HUES64 (cell line): ENCODE results near the gene MUC5AC.

Source experiments
- H3K27ac ChIP-seq: 2 replicates; pipeline ENCODE4 v1.7.0; 2013; ENCODE audit warnings: low read depth, low read length, inconsistent platforms
- H3K27me3 ChIP-seq: 2 replicates; pipeline ENCODE4 v1.6.1; 2013; ENCODE audit warnings: mild to moderate bottlenecking, low read length; ENCODE audit not compliant: insufficient read depth
- H3K36me3 ChIP-seq: 2 replicates; pipeline ENCODE4 v1.6.1; 2013; ENCODE audit warnings: mild to moderate bottlenecking, low read length; ENCODE audit not compliant: insufficient read depth
- H3K4me1 ChIP-seq: 2 replicates; pipeline ENCODE4 v1.6.1; 2013; ENCODE audit warnings: mild to moderate bottlenecking, low read length, moderate library complexity; ENCODE audit not compliant: insufficient read depth
- H3K4me3 ChIP-seq: 2 replicates; pipeline ENCODE4 v1.5.1; 2013; ENCODE audit warnings: mild to moderate bottlenecking, low read length, moderate library complexity
- H3K9ac ChIP-seq: 2 replicates; pipeline ENCODE4 v1.6.1; 2013; ENCODE audit warnings: mild to moderate bottlenecking, low read depth, low read length
- H3K9me3 ChIP-seq: 2 replicates; pipeline ENCODE4 v1.6.1; 2013; ENCODE audit warnings: low read depth, low read length; ENCODE audit not compliant: insufficient read depth
- WGBS: fragments of 150-250, 120-280 bp; methylation state at CpG from one replicate; pipeline ENCODE4 v1.1.7; 2013; ENCODE audit warnings: missing lambda C conversion rate; 5-methylcytosine and 5-hydroxymethylcytosine counted together

MUC5AC gene

DNA sequence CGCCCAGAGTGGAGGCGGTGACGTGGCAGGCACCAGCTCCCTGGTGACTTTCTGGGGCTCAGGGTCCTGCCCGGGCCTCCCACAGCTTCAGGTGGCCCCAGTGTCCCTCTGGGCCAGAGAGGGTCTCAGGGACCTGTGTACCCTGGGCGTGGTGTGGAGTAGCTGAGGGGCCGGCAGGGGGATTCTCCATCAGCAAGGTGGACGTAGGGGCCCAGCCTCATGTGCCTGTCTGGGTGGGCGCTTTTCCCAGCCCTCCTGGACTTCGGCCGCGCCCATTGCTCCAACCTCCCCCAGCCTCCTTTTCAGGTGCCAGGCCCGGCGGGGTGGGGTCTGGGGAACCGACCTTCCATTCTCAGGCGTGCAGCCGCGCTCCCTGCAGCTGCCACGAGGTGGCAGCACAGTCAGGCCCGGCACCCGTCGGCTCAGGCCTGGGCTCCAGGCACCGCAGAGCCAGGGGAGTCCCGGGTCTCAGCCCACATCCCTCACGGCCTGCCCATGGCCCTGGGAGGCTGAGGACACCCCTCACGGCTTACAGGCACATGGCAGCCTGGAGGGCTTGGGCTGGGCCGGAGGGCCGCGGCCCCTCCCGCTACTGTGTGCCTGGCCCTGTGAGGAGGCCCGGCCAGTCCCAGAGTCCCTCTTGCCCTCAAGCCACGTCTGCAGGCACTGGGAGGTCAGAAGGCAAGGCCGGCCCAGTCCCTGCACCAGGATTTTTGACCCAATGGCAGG, 45.2 kb downstream of the MUC5AC start:
- Histone ChIP-seq H3K9me3 (no peaks in the 10 kb centered on the region), H3K27me3 (no peaks in the 10 kb centered on the region), H3K36me3 (no peaks in the 10 kb centered on the region), H3K27ac (no peak overlapping the region), H3K9ac (no peak overlapping the region), H3K4me3 (no peak overlapping the region), H3K4me1 (no peaks in the 10 kb centered on the region)
- 43% methylated on average over 32 of the region's 32 CpGs for whole genome bisulfite sequencing

DNA sequence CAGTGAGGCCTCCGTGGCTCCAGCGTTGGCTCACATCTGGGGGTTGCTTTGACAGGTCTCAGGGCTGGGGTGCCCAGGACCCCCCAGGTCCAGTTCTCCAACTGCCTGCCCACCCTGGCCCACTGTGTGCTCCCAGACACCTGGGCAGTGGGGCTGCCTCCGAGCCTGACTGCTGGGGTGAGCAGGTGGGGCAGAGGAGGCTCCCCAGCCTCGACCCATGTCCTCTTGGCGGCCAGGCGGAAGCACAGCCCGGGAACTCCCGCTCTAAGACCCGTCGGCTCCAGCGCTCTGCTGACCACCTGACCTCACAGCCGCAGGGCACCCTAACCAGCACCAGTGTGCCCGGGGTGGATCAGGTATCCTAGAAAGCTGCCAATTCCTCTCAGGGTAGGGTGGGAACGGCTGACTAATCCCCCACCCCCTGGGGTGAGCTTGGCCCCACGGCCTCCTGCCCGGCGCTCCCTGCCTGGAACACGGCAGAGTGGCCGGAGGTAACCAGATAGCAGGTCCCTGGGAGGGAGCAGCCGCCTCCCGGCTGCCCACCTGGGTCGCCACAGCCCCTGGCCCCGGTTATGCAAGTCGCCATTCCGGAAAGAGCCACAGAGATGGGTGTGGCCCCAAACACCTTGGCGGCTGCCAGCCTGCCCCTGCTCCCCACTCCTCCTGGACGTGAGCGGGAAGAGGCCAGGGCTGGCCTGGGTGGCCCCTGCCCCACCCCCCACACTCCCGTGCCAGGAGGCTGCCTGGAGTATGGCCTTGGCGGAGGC, 45.9 kb downstream of the MUC5AC start:
- Histone ChIP-seq H3K9me3 (no peaks in the 10 kb centered on the region), H3K4me1 (no peaks in the 10 kb centered on the region), H3K4me3 (no peak overlapping the region), H3K27ac (no peak overlapping the region), H3K36me3 (no peaks in the 10 kb centered on the region), H3K27me3 (no peaks in the 10 kb centered on the region), H3K9ac (no peak overlapping the region; the same call in 1 of the 2 replicates)
- WGBS, result 90% methylated on average over 30 of the region's 30 CpGs

DNA sequence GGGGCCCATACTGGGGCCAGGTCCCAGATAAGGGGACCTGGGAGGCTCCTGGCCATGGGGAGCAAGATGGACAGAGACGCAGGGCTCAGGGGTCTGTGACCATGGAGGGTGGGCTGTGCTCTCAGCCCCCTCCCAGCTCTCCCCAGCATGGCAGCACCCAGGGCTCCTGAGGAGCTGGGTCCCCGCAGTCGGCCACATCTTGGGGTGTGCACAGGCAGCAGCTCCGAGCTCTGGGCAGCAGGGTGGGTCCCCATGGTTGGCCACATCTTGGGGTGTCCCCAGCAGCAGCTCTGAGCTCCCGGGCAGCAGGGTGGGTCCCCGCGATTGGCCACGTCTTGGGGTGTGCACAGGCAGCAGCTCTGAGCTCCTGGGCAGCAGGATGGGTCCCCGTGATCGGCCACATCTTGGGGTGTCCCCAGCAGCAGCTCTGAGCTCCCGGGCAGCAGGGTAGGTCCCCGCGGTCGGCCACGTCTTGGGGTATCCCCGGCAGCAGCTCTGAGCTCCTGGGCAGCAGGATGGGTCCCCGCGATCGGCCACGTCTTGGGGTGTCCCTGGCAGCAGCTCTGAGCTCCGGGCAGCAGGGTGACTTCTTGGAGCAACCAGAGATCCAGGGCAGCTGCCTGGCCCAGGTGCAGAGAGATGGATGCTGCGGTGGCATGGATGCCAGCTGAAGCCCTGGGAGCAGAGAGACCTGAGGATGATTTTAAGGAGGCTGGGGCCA, 46.8 kb downstream of the MUC5AC start:
- WGBS, result 93% methylated on average over 22 of the region's 22 CpGs
- Histone ChIP-seq H3K36me3 (no peaks in the 10 kb centered on the region), H3K9me3 (no peaks in the 10 kb centered on the region), H3K27ac (no peak overlapping the region), H3K9ac (no peak overlapping the region), H3K4me1 (no peaks in the 10 kb centered on the region), H3K4me3 (no peak overlapping the region), H3K27me3 (no peaks in the 10 kb centered on the region)

DNA sequence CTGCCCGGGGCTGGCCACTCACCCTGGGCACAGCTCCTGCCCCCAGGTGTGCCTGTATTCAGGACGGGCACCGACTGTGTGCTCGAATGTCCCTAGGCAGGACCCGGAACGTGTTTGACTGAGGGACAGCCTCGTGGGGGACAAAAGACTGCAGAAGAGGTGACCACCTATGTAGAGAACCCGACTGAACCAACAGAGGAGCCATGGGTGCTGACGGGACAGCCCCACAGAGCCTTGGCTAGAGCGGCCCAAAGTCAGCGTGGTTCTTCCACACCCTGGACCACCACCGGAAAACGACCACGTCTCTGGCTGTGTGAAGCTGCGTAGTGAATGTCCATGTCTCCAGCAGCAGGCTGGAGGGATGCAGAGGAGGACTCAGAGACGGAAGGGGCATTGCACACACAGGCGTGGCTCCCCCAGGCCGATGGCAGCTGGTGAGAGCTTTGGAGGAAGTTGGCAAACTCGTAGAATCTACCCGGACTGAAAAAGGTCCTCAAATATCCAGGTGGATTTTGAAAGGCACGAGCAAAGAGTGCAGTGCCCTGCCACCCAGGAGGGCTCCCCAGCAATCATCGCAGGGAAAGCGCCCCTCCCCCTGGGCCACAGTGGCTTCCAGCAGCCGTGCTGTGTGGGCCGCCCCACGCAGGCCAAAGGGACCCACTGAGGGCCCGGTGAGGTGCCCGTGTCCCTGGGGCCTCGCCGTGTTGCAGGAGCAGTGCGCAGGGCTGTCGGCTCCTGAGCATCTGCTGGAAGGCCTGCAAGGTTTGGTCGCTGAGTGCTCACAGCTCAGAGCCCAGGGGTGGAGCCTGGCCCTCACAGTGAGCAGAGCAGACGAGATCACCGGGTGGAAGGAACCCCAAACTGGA, 47.6 kb downstream of the MUC5AC start:
- H3K4me1 ChIP-seq, result no peaks in the 10 kb centered on the region
- no peak overlapping the region for H3K9ac ChIP-seq
- H3K27me3 ChIP-seq, result no peaks in the 10 kb centered on the region
- H3K27ac ChIP-seq, result no peak overlapping the region
- no peaks in the 10 kb centered on the region for H3K36me3 ChIP-seq
- WGBS, result 91% methylated on average over 35 of the region's 35 CpGs
- H3K4me3 ChIP-seq, result no peak overlapping the region
- no peaks in the 10 kb centered on the region for H3K9me3 ChIP-seq

DNA sequence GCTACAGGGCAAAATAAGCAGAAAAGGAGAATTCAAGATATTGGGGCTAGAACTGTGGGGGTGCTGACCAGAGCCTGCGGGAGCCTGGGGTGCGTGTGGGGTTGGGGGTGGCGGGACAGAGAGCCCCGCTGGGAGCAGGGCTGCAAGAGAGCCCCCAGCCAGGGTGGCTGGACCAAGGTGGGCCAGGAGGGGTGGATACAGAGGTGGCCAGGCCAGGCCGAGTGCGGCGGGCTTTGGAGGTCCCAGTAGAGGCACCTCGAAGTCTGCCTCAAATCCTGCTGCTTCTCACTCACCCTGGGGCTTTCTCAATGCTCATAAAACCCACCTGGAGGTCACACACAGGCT, 48.2 kb downstream of the MUC5AC start:
- H3K9me3 ChIP-seq, result no peaks in the 10 kb centered on the region
- H3K4me1 ChIP-seq, result no peaks in the 10 kb centered on the region
- H3K9ac ChIP-seq, result no peak overlapping the region
- H3K27ac ChIP-seq, result no peak overlapping the region
- 91% methylated on average over 8 of the region's 8 CpGs for WGBS
- H3K4me3 ChIP-seq, result no peak overlapping the region
- no peaks in the 10 kb centered on the region for H3K36me3 ChIP-seq
- H3K27me3 ChIP-seq, result no peaks in the 10 kb centered on the region

DNA sequence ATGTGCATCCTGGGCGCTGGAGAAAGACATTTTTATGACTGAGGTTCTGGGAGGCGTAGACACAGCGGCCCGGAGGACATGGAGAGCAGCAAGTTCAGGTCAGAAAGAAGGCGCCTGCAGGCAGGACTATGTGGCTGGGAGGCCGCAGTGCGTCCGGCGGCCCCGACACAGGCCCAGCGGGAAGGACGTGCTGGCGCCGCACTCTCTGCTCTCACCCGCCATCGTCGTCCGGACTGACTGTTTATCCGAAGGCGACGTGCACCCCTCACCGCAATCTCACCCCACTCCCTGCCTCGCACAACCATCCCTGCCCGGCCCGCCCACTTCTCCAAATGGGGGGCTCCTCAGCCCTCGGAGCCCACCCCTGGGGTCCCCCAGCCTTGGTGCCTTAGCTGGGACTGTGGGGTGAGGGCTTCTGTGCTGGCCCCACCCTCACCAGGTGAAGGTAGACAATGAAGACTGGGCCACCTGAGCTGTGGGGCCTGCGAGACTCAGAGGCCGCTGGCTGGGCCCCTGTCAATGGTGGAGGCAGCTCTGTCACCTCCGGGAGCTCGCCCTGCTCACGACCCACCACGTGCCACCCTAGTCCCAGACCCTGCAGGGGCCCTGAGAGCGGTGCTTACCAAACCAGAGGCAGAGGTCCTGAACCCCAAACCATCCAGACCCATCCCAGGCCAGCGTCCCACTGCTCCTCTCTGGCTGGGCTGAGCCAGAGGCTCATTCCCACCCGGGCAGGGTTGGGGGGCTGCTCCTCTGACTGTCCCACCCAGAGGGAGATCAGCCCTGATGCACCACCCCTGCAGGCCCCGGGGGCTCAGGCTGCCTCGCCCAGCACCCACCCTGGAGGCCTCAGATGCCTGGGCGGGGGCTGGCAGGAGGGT, 48.9 kb downstream of the MUC5AC start:
- Histone ChIP-seq H3K9me3 (no peaks in the 10 kb centered on the region), H3K27ac (no peak overlapping the region), H3K36me3 (no peaks in the 10 kb centered on the region), H3K4me1 (no peaks in the 10 kb centered on the region), H3K27me3 (no peaks in the 10 kb centered on the region), H3K9ac (no peak overlapping the region), H3K4me3 (no peak overlapping the region)
- 91% methylated on average over 38 of the region's 38 CpGs for WGBS

DNA sequence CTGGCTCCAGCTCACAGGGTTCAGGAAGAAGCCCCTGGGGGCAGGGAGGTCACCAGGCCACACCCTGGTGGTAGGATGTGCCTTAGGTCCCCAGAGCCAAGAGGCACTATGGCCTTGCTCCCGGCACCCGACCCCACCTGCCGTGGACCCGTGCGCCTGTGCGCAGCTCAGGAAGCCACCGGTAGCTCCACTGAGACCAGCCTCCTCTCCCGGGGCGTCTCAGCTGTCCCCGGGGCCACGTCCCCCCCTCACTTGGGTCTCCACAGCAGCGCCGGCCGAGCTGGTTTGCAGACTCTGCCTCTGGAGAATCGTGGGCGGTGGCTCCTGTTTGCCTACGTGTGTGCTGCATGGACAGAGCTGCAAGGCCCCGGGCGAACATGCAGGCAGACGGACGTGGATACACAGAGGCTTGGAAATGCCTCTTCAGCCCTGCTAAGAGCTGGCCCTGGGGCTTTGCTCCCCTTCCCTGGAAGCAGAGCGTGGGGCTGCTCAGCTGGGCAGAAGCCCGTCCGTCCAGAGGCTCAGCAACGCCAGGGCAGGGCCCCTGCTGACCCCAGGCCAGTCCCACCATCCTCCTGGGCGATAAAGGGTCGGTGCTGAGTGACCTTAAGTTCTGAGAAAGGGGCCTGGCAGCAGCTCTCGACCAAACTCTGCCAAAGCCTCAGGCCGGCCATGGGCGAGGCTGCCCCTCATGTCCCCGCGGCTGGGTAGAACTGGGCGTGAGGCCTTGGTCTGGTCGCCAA, 49.8 kb downstream of the MUC5AC start:
- H3K4me3 ChIP-seq, result no peak overlapping the region
- no peaks in the 10 kb centered on the region for H3K4me1 ChIP-seq
- no peaks in the 10 kb centered on the region for H3K36me3 ChIP-seq
- no peaks in the 10 kb centered on the region for H3K27me3 ChIP-seq
- peaks cover 3% of the 10 kb centered on the region; the same call in 1 of the 2 replicates for H3K9me3 ChIP-seq
- no peak overlapping the region for H3K9ac ChIP-seq
- 94% methylated on average over 34 of the region's 34 CpGs for WGBS
- H3K27ac ChIP-seq, result no peak overlapping the region

DNA sequence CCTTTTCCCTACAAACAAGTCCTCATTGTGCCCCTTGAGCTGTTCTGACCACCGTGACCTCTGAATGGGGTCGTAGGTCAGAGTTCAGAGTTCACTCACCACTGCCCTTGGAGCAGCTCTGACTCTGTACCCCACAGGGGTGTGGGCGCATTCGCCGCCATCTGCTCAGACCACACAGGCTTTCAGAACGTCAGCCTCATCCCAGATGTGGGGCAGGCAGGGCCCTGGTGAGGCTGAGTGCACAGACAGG, 50.3 kb downstream of the MUC5AC start:
- H3K4me3 ChIP-seq, result no peak overlapping the region
- no peaks in the 10 kb centered on the region for H3K27me3 ChIP-seq
- WGBS, result 92% methylated on average over 6 of the region's 6 CpGs
- no peaks in the 10 kb centered on the region for H3K36me3 ChIP-seq
- H3K27ac ChIP-seq, result no peak overlapping the region
- no peaks in the 10 kb centered on the region for H3K4me1 ChIP-seq
- no peak overlapping the region for H3K9ac ChIP-seq
- peaks cover 3% of the 10 kb centered on the region; the same call in 1 of the 2 replicates for H3K9me3 ChIP-seq

DNA sequence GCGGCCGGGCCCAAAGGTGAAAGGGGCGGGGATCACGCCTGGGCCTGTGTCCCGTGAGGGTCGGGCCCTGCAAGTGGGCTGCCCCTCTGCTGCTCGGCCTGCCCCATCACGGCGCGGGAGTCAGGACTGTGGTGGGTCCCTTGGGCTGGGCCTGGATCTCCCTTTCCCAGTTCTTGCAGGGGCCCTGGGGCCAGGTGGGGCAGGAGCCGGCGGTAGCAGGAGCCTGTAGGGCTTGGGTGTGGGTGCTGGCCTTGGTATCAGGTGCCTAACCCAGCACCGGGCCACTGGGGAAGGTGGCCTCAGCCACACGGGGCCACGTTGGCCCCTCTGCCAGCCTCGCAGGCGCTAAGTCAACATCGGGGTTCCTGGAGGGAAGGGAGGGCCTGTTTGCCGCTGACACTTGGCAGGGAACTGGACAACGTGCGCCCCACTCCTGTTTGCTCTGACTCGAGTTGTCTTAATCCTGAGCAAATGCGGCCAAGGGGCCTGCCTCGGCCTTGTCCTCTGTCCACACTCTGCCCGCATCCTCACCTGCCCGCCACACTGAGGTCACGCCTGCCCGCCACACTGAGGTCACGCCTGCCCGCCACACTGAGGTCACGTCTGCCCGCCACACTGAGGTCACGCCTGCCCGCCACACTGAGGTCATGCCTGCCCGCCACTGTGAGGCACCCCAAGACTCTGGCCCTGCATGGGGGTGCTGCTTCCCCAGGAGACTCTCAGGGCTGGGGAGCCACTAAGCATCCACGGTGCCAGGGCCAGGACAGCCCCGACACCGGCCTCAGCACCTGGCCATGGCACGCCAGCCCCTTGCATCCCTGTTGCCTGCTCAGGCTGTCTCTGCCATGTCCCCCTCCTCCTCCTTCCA, 50.9 kb downstream of the MUC5AC start:
- Histone ChIP-seq H3K9me3 (peaks cover 4% of the 10 kb centered on the region; the same call in 1 of the 2 replicates), H3K27ac (no peak overlapping the region), H3K9ac (no peak overlapping the region), H3K36me3 (no peaks in the 10 kb centered on the region), H3K4me3 (no peak overlapping the region), H3K27me3 (no peaks in the 10 kb centered on the region), H3K4me1 (no peaks in the 10 kb centered on the region)
- 96% methylated on average over 39 of the region's 39 CpGs for WGBS
